HCT116 (cell line): Measurements from ENCODE around the gene GALM.

ENCODE experiments used
- EZH2 ChIP-seq: fragments of 200-600 bp; sonication (generic); IDR thresholded peaks from 2 replicates; pipeline ENCODE4 v1.6.1; 2017; ENCODE audit warnings: antibody characterized with exemption, mixed run types
- MAX ChIP-seq: IDR thresholded peaks from 2 replicates; pipeline ENCODE4 v1.6.1; 2012
- POLR2A ChIP-seq: IDR thresholded peaks from 2 replicates; pipeline ENCODE4 v1.7.0; 2011; ENCODE audit warnings: borderline replicate concordance; ENCODE audit not compliant: insufficient read depth, insufficient read length; ENCODE audit errors: extremely low read depth
- POLR2AphosphoS5 ChIP-seq: IDR thresholded peaks from 2 replicates; pipeline ENCODE4 v1.6.1; 2011; ENCODE audit warnings: mild to moderate bottlenecking, low read depth, low read length, moderate library complexity
- SP1 ChIP-seq: IDR thresholded peaks from 2 replicates; pipeline ENCODE4 v1.6.1; 2012; ENCODE audit warnings: low read depth
- TF ChIP-seq, protein P1 (sequence below), 3 experiments: fragments of 200-600 bp in 1 of 3; sonication (generic) in 1 of 3; IDR thresholded peaks in 2 of 3; conservative IDR thresholded peaks in 1 of 3; 2 replicates each; pipeline ENCODE4 v1.5.1; 2012 to 2017; ENCODE audit warnings: low read depth in 2 of 3, low read length in 2 of 3, antibody characterized with exemption in 1 of 3, borderline replicate concordance in 1 of 3, control low read depth in 1 of 3, mild to moderate bottlenecking in 1 of 3, mixed read lengths in 1 of 3, mixed run types in 1 of 3, moderate library complexity in 1 of 3; ENCODE audit not compliant: insufficient read depth in 1 of 3

DNA sequence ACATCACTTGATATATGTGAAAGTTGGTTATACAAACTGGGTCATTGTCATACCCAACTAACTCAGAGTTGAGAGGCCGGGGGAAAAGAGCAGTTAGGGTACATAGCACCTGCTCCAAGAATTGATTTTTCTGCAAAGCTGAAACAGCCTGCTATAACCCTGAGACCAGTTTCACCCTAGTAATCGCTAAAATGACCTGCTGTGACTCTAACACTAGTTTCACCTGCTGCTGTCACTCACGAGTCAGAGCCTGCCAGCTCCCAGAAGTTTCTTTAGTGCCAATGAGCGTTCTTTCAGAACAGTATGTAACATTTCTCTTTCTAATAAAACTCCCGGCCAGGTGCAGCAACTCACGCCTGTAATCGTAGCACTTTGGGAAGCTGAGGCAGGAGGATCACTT, 57.3 kb downstream of the GALM start:
- TF ChIP-seq POLR2A (no peak), EZH2 (no peak), MAX (no peak), SP1 (no peak), POLR2AphosphoS5 (no peak)
- TF ChIP-seq, protein P1, sequence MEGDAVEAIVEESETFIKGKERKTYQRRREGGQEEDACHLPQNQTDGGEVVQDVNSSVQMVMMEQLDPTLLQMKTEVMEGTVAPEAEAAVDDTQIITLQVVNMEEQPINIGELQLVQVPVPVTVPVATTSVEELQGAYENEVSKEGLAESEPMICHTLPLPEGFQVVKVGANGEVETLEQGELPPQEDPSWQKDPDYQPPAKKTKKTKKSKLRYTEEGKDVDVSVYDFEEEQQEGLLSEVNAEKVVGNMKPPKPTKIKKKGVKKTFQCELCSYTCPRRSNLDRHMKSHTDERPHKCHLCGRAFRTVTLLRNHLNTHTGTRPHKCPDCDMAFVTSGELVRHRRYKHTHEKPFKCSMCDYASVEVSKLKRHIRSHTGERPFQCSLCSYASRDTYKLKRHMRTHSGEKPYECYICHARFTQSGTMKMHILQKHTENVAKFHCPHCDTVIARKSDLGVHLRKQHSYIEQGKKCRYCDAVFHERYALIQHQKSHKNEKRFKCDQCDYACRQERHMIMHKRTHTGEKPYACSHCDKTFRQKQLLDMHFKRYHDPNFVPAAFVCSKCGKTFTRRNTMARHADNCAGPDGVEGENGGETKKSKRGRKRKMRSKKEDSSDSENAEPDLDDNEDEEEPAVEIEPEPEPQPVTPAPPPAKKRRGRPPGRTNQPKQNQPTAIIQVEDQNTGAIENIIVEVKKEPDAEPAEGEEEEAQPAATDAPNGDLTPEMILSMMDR (IDR thresholded peaks at IDR 0.05 in 2 of 3, conservative IDR thresholded peaks at IDR 0.05 in 1 of 3; ENCODE audit: borderline replicate concordance in 1 of 3, insufficient read depth in 1 of 3, low read depth in 2 of 3, low read length in 2 of 3) = no peak
